SU-DHL-6 (cell line): ENCODE data around the gene HSDL1.

Source experiments
- CTCF ChIP-seq: fragments of 200-600 bp; sonication (generic); IDR thresholded peaks from one replicate; pipeline ENCODE4 v1.5.1; 2017; ENCODE audit warnings: antibody characterized with exemption, mild to moderate bottlenecking, low read length, moderate library complexity; ENCODE audit not compliant: insufficient read depth, poor library complexity, severe bottlenecking
- EZH2phosphoT487 ChIP-seq: fragments of 200-600 bp; sonication (generic), shearing (Covaris generic); conservative IDR thresholded peaks from 2 replicates; pipeline ENCODE4 v1.6.1; 2018; ENCODE audit warnings: mild to moderate bottlenecking, antibody characterized with exemption, low read length, moderate library complexity, mixed read lengths

- TF ChIP-seq CTCF (no peak), EZH2phosphoT487 (no peak)
Observed at GRCh38 chr16:84181144-84181915, 36.4 kb upstream of the HSDL1 start.
